Neutrophil (primary cell): ENCODE data around the gene DDX5.

Experiments
- H3K27ac ChIP-seq: fragments of 200-600 bp; sonication (generic); 2 replicates; pipeline ENCODE4 v1.5.1; 2016; ENCODE audit warnings: mild to moderate bottlenecking, moderate library complexity
- H3K27me3 ChIP-seq: fragments of 200-600 bp; sonication (generic); 2 replicates; pipeline ENCODE4 v1.6.0; 2016; ENCODE audit warnings: mild to moderate bottlenecking
- H3K36me3 ChIP-seq: fragments of 200-600 bp; sonication (generic); 2 replicates; pipeline ENCODE4 v1.5.1; 2017
- H3K4me1 ChIP-seq, 2 experiments: fragments of 200-600 bp in 1 of 2; sonication (generic) in 1 of 2; 1 replicate in 1 of 2; 2 replicates in 1 of 2; pipeline versions ENCODE4 v1.5.1 to v1.6.1; 2013 to 2016; ENCODE audit warnings: low read depth in 1 of 2, low read length in 1 of 2, mild to moderate bottlenecking in 1 of 2, moderate library complexity in 1 of 2; ENCODE audit not compliant: control insufficient read depth in 1 of 2, insufficient read depth in 1 of 2
- H3K4me3 ChIP-seq, 2 experiments: fragments of 200-600 bp in 1 of 2; sonication (generic) in 1 of 2; 1 replicate in 1 of 2; 2 replicates in 1 of 2; pipeline ENCODE4 v1.5.1; 2013 to 2016; ENCODE audit warnings: low read depth in 1 of 2, low read length in 1 of 2, mild to moderate bottlenecking in 1 of 2, moderate library complexity in 1 of 2
- H3K9me3 ChIP-seq: fragments of 200-600 bp; sonication (generic); 2 replicates; pipeline ENCODE4 v1.5.1; 2016
- TF ChIP-seq, protein P1 (sequence below): fragments of 200-600 bp; sonication (generic); IDR thresholded peaks from 2 replicates; pipeline ENCODE4 v1.5.1; 2016; ENCODE audit warnings: antibody characterized with exemption

DDX5 gene

DNA sequence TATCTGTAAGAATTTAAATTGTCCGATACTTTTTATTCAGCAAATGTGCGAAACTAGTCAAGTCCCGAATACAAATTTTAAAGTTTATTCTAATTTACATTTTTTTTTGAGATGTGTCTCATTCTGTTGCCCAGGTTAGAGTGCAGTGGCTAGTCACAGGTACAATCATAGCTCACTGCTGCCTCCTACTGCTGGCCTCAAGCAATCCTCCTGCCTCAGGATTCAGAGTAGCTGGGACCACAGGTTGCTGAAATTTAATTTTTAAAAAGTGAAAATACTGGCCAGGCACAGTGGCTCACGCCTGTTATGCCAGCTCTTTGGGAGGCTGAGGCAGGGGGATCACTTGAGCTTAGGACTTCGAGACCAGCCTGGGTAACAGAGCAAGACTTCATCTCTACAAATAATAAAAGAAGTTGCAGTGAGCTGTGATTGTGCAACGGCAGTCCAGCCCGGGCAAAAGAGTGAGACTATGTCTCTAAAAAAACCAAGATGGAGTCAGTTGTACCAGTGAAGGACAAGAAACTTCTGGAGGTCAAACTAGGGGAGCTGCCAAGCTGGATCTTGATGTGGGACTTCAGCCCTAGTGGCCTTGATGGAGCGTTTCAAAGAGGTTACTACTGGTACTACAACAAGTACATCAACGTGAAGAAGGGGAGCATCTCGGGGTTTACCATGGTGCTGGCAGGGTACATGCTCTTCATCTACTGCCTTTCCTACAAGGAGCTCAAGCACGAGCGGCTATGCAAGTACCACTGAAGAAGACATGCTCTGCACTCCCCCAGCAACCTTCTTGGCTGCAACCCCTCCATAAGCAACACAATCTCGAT is 14.8 kb downstream of the DDX5 start:
- H3K9me3 ChIP-seq, result no peaks in the 10 kb centered on the region
- H3K4me1 ChIP-seq, result peaks cover 22 to 26% of the 10 kb centered on the region in 2 experiments
- H3K4me3 ChIP-seq, result no peak overlapping the region
- peaks cover 28% of the 10 kb centered on the region for H3K36me3 ChIP-seq
- no peaks in the 10 kb centered on the region for H3K27me3 ChIP-seq
- TF ChIP-seq, protein P1, sequence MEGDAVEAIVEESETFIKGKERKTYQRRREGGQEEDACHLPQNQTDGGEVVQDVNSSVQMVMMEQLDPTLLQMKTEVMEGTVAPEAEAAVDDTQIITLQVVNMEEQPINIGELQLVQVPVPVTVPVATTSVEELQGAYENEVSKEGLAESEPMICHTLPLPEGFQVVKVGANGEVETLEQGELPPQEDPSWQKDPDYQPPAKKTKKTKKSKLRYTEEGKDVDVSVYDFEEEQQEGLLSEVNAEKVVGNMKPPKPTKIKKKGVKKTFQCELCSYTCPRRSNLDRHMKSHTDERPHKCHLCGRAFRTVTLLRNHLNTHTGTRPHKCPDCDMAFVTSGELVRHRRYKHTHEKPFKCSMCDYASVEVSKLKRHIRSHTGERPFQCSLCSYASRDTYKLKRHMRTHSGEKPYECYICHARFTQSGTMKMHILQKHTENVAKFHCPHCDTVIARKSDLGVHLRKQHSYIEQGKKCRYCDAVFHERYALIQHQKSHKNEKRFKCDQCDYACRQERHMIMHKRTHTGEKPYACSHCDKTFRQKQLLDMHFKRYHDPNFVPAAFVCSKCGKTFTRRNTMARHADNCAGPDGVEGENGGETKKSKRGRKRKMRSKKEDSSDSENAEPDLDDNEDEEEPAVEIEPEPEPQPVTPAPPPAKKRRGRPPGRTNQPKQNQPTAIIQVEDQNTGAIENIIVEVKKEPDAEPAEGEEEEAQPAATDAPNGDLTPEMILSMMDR, result peak; percentile 88
- peak overlapping the region; percentile 39 for H3K27ac ChIP-seq

GRCh38 chr17:64488301-64488700 is 17.8 kb downstream of the DDX5 start:
- Histone ChIP-seq H3K4me3 (no peak overlapping the region), H3K4me1 (peaks cover 5 to 6% of the 10 kb centered on the region in 2 experiments), H3K27me3 (no peaks in the 10 kb centered on the region), H3K9me3 (no peaks in the 10 kb centered on the region), H3K36me3 (peaks cover 36% of the 10 kb centered on the region), H3K27ac (no peak overlapping the region)
- TF ChIP-seq, protein P1, result no peak

DNA sequence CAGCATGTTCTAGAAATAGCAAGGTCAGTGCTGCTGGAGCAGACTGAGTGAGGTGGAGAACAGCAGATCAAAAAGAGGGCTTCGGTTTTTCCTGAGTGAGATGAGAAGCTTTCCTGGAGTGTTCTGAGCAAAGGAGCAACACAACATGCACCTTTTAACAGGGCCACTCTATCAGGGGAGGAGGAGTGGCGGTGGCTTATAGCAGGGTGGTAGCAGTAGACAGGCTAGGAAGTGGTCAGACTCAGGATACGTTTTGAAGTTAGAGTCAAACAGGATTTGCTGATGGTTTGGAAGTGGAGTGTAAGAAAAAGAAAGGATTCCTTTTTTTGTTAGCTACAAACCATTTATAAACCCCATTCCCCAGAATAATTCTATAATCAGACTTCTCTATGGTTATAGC is 21.7 kb downstream of the DDX5 start:
- no peak overlapping the region for H3K27ac ChIP-seq
- H3K36me3 ChIP-seq, result peaks cover 29% of the 10 kb centered on the region
- TF ChIP-seq, protein P1, result no peak

GRCh38 chr17:64480951-64481350 is 25.1 kb downstream of the DDX5 start:
- no peaks in the 10 kb centered on the region for H3K27me3 ChIP-seq

More for the DNA sequence above, 21.7 kb downstream of the DDX5 start:
- Histone ChIP-seq H3K9me3 (no peaks in the 10 kb centered on the region), H3K4me3 (no peak overlapping the region), H3K4me1 (no peaks in the 10 kb centered on the region), H3K27me3 (no peaks in the 10 kb centered on the region)

DNA sequence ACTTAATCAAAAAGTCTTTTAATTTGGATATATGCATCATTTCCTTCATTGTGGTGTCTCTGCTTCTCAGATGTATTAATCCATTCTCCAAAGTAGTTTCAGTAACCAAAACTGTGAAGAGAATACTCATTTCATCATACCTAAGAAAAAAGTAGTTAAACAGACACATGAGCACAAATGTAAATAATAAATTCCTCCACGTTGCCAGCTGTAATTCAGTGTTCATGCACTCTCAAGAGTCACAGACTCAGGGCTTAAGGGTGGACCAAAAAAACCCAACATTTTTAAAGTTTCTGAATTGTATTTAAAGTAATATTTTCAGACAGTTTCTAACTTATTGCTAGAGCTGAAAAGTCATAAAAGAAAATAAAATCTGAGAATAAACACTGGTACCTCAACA is 28.2 kb downstream of the DDX5 start:
- H3K4me3 ChIP-seq, result no peak overlapping the region
- TF ChIP-seq, protein P1, result no peak
- H3K27me3 ChIP-seq, result no peaks in the 10 kb centered on the region
- no peak overlapping the region for H3K27ac ChIP-seq
- peaks cover 6 to 11% of the 10 kb centered on the region in 2 experiments for H3K4me1 ChIP-seq
- H3K9me3 ChIP-seq, result no peaks in the 10 kb centered on the region
- H3K36me3 ChIP-seq, result peaks cover 15% of the 10 kb centered on the region

More at GRCh38 chr17:64480951-64481350, 25.1 kb downstream of the DDX5 start:
- TF ChIP-seq, protein P1, result no peak
- Histone ChIP-seq H3K4me3 (no peak overlapping the region), H3K36me3 (peaks cover 20% of the 10 kb centered on the region), H3K9me3 (no peaks in the 10 kb centered on the region), H3K27ac (no peak overlapping the region), H3K4me1 (peaks cover 0 to 3% of the 10 kb centered on the region in 2 experiments)
